HepG2 (cell line): Measurements from ENCODE around the gene PTGDR. TPM values are rescaled to one million over a fixed set of nuclear protein-coding genes. Genes with fewer than 3 reads are reported as not detected.

Experiments
- MBNL3 ChIP-seq: fragments of 250-450 bp; sonication (Bioruptor Pico); conservative IDR thresholded peaks from 2 replicates; pipeline ENCODE4 v1.8.0; 2022; ENCODE audit warnings: mild to moderate bottlenecking, inconsistent platforms
- NR2C2 ChIP-seq: sonication (generic); formaldehyde crosslinking; IDR thresholded peaks from 2 replicates; pipeline ENCODE4 v1.4.0; 2020; ENCODE audit warnings: missing genetic modification reagents, mild to moderate bottlenecking, moderate library complexity, borderline replicate concordance
- SPEN ChIP-seq: sonication (generic); formaldehyde crosslinking; IDR thresholded peaks from 2 replicates; pipeline ENCODE4 v1.5.1; 2020; ENCODE audit warnings: low read depth, mild to moderate bottlenecking, missing genetic modification reagents
- ZFP82 ChIP-seq: sonication (generic); formaldehyde crosslinking; IDR thresholded peaks from 2 replicates; pipeline ENCODE4 v1.5.1; 2020; ENCODE audit warnings: mild to moderate bottlenecking, missing genetic modification reagents, borderline replicate concordance
- polyA plus RNA-seq, 8 experiments: library from polyadenylated mRNA; depleted of rRNA in 3 of 8; stranded (reverse) in 7 of 8; unstranded in 1 of 8; fragments of >200 nt; fragmentation: Illumina TruSeq in 4 of 8; extraction: Trizol in 4 of 8; gene quantifications; 2 replicates each; pipeline versions ENCODE4 v1.2.1 to v1.2.3, GENCODE V29; 2011 to 2016; ENCODE audit warnings: low read depth in 4 of 8, missing spikeins in 1 of 8, mixed read lengths in 1 of 8; ENCODE audit not compliant: insufficient read depth in 1 of 8
- total RNA-seq, 5 experiments: library from RNA; depleted of rRNA; stranded (reverse); fragments of >200 nt; fragmentation: Illumina TruSeq; extraction: Trizol; gene quantifications; 2 replicates each; pipeline ENCODE4 v1.2.3, GENCODE V29; 2016; ENCODE audit warnings: low read depth in 1 of 5
- TF ChIP-seq, protein P1 (sequence below): sonication (generic); formaldehyde crosslinking; IDR thresholded peaks from 2 replicates; pipeline ENCODE4 v1.4.0; 2020; ENCODE audit warnings: missing genetic modification reagents, borderline replicate concordance
- TF ChIP-seq, protein P2 (sequence below): sonication (generic); formaldehyde crosslinking; IDR thresholded peaks from 2 replicates; pipeline ENCODE4 v1.5.0; 2020; ENCODE audit warnings: missing genetic modification reagents
- TF ChIP-seq, protein P3 (sequence below): sonication (generic); formaldehyde crosslinking; IDR thresholded peaks from 2 replicates; pipeline ENCODE4 v1.8.0; 2022; ENCODE audit warnings: mild to moderate bottlenecking, missing genetic modification reagents, moderate library complexity
- TF ChIP-seq, protein P4 (sequence below): sonication (generic); formaldehyde crosslinking; IDR thresholded peaks from 2 replicates; pipeline ENCODE4 v1.4.0; 2020; ENCODE audit warnings: missing genetic modification reagents
- TF ChIP-seq, protein P5 (sequence below): sonication (generic); formaldehyde crosslinking; IDR thresholded peaks from 2 replicates; pipeline ENCODE4 v1.9.0; 2022; ENCODE audit warnings: missing genetic modification reagents, mild to moderate bottlenecking, borderline replicate concordance

The PTGDR gene
- total and polyA plus RNA-seq, 2 of the 13 experiments (the other 11 are each of a cell fraction or from before 2014, with no cell fraction given) = not detected

DNA sequence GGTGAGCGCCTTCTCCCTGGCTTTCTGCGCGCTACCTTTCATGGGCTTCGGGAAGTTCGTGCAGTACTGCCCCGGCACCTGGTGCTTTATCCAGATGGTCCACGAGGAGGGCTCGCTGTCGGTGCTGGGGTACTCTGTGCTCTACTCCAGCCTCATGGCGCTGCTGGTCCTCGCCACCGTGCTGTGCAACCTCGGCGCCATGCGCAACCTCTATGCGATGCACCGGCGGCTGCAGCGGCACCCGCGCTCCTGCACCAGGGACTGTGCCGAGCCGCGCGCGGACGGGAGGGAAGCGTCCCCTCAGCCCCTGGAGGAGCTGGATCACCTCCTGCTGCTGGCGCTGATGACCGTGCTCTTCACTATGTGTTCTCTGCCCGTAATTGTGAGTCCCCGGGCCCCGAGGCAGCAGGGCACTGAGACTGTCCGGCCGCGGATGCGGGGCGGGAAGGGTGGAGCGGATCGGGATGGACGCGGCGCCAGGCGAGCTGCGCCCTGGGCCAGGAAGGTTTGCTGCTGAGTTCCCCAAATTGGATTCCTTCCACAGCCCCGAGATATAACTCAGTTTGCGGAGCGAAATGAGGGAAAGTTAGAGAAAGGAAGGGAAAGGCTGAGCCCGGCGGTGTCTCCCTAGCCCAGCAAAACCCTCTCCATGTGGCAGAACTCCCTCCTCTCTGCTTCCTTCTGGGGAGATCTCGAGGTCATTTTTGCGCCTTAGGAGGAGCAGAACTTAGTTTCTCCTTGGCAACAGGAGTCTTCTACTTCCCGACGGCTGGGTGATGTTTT lies 972 bp downstream of the PTGDR start (continued):
- TF ChIP-seq, protein P1, sequence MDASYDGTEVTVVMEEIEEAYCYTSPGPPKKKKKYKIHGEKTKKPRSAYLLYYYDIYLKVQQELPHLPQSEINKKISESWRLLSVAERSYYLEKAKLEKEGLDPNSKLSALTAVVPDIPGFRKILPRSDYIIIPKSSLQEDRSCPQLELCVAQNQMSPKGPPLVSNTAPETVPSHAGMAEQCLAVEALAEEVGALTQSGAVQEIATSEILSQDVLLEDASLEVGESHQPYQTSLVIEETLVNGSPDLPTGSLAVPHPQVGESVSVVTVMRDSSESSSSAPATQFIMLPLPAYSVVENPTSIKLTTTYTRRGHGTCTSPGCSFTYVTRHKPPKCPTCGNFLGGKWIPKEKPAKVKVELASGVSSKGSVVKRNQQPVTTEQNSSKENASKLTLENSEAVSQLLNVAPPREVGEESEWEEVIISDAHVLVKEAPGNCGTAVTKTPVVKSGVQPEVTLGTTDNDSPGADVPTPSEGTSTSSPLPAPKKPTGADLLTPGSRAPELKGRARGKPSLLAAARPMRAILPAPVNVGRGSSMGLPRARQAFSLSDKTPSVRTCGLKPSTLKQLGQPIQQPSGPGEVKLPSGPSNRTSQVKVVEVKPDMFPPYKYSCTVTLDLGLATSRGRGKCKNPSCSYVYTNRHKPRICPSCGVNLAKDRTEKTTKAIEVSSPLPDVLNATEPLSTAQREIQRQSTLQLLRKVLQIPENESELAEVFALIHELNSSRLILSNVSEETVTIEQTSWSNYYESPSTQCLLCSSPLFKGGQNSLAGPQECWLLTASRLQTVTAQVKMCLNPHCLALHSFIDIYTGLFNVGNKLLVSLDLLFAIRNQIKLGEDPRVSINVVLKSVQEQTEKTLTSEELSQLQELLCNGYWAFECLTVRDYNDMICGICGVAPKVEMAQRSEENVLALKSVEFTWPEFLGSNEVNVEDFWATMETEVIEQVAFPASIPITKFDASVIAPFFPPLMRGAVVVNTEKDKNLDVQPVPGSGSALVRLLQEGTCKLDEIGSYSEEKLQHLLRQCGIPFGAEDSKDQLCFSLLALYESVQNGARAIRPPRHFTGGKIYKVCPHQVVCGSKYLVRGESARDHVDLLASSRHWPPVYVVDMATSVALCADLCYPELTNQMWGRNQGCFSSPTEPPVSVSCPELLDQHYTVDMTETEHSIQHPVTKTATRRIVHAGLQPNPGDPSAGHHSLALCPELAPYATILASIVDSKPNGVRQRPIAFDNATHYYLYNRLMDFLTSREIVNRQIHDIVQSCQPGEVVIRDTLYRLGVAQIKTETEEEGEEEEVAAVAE (CRISPR knock-in tag) = no peak
- TF ChIP-seq MBNL3 (CRISPR knock-in tag) (no peak), SPEN (no peak), NR2C2 (no peak), ZFP82 (no peak)
- TF ChIP-seq, protein P2, sequence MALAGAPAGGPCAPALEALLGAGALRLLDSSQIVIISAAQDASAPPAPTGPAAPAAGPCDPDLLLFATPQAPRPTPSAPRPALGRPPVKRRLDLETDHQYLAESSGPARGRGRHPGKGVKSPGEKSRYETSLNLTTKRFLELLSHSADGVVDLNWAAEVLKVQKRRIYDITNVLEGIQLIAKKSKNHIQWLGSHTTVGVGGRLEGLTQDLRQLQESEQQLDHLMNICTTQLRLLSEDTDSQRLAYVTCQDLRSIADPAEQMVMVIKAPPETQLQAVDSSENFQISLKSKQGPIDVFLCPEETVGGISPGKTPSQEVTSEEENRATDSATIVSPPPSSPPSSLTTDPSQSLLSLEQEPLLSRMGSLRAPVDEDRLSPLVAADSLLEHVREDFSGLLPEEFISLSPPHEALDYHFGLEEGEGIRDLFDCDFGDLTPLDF (CRISPR knock-in tag) = no peak
- TF ChIP-seq, protein P3, sequence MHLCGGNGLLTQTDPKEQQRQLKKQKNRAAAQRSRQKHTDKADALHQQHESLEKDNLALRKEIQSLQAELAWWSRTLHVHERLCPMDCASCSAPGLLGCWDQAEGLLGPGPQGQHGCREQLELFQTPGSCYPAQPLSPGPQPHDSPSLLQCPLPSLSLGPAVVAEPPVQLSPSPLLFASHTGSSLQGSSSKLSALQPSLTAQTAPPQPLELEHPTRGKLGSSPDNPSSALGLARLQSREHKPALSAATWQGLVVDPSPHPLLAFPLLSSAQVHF (CRISPR knock-in tag) = no peak
- TF ChIP-seq, protein P4, sequence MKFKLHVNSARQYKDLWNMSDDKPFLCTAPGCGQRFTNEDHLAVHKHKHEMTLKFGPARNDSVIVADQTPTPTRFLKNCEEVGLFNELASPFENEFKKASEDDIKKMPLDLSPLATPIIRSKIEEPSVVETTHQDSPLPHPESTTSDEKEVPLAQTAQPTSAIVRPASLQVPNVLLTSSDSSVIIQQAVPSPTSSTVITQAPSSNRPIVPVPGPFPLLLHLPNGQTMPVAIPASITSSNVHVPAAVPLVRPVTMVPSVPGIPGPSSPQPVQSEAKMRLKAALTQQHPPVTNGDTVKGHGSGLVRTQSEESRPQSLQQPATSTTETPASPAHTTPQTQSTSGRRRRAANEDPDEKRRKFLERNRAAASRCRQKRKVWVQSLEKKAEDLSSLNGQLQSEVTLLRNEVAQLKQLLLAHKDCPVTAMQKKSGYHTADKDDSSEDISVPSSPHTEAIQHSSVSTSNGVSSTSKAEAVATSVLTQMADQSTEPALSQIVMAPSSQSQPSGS = no peak
- TF ChIP-seq, protein P5, sequence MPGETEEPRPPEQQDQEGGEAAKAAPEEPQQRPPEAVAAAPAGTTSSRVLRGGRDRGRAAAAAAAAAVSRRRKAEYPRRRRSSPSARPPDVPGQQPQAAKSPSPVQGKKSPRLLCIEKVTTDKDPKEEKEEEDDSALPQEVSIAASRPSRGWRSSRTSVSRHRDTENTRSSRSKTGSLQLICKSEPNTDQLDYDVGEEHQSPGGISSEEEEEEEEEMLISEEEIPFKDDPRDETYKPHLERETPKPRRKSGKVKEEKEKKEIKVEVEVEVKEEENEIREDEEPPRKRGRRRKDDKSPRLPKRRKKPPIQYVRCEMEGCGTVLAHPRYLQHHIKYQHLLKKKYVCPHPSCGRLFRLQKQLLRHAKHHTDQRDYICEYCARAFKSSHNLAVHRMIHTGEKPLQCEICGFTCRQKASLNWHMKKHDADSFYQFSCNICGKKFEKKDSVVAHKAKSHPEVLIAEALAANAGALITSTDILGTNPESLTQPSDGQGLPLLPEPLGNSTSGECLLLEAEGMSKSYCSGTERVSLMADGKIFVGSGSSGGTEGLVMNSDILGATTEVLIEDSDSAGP (CRISPR knock-in tag) = no peak
- TF ChIP-seq, all 625 proteins: peak for 0
